HG02840 (cell line): Measurements from ENCODE around the gene ADISSP.

Source experiments
- ATAC-seq: cut with Tn5 transposase; IDR thresholded peaks from one replicate; pipeline ENCODE4 v1.9.1; 2021; ENCODE audit warnings: mild to moderate bottlenecking, moderate library complexity, moderate number of reproducible peaks; ENCODE audit not compliant: unreplicated experiment, low FRiP score

ADISSP gene

GRCh38 chr20:3757268-3757667 is 10.3 kb downstream of the ADISSP start:
- no peak for ATAC-seq

GRCh38 chr20:3755814-3756480 is 11.6 kb downstream of the ADISSP start:
- no peak for ATAC-seq

DNA sequence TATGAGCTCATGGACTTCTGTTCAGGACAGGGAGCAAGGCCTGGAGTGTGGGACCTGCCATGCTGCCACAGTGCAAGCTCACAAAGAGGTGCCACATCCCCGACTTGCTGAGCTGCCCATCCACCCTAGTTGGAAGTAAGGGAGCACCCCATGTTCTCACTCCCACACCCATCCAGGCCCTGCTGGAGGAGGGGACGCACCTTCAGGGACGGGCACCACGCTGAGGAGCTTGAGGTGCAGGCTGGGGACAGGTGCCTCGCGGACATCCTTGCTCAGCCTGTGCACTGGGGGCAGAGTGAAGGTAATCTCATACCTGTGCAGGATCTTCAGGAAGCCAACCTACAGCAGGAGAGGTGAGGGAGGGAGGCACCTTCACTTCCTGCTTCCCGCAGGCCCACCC is 12.3 kb downstream of the ADISSP start:
- ATAC-seq: no peak

GRCh38 chr20:3754276-3754630 is 13.3 kb downstream of the ADISSP start:
- no peak for ATAC-seq

- ATAC-seq: no peak
Observed at GRCh38 chr20:3753501-3754275, 13.9 kb downstream of the ADISSP start.

DNA sequence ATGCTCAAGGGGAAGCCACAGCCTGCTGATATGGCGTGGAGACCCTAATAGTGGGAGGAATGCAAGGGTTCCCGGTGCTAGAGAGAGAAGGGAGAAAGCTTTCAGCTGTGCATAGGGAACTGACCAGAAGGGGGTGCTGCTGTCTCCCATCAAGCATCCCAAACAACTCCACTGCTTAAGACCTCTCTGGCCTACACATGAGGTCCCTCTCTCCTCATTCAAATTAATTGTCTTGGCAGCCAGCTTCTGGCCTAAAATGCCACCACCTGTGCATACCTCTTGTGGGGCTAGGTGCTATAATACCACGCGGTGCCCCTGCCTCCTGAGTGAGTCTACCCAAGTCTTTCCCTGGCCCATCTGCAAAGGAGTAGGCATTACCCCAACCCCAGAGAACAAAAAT is 14.5 kb downstream of the ADISSP start:
- no peak for ATAC-seq

DNA sequence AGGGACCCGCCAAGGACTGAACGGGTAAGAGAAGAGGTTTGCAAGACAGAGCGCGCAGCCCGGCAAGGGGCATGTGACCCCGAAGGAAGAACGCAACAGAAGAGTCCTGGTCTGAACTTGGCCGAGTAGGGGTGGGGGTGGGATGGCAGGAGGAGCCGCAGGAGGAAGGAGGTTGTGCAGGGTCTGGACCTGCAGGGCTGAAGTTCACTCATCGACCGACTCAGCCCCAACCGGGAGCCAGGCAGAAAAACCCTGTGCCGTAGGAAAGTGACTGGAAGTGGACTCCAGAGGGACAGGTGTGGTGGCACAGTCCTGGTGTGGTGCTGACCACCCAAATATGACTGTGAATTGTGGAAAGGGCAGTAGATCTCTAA is 15.2 kb downstream of the ADISSP start:
- ATAC-seq: no peak

- ATAC-seq: no peak
Observed at GRCh38 chr20:3751675-3752385, 15.7 kb downstream of the ADISSP start.

DNA sequence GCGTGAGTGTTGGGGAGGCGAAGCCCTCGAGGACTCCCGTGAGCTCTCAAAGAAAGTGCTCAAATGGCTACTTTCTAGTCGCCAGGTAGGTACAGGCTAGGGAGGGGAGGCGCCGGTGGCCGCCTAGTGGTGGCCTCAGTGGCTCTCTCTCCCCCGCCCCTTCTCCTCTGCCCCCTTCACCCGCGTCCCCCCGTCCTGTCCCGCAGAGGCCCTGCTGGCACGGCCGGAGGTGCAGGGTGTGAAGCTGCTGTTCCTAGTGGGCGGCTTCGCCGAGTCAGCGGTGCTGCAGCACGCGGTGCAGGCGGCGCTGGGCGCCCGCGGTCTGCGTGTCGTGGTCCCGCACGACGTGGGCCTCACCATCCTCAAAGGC is 16.3 kb downstream of the ADISSP start:
- no peak for ATAC-seq

- ATAC-seq: no peak
Observed at GRCh38 chr20:3749689-3750531, 17.6 kb downstream of the ADISSP start.

DNA sequence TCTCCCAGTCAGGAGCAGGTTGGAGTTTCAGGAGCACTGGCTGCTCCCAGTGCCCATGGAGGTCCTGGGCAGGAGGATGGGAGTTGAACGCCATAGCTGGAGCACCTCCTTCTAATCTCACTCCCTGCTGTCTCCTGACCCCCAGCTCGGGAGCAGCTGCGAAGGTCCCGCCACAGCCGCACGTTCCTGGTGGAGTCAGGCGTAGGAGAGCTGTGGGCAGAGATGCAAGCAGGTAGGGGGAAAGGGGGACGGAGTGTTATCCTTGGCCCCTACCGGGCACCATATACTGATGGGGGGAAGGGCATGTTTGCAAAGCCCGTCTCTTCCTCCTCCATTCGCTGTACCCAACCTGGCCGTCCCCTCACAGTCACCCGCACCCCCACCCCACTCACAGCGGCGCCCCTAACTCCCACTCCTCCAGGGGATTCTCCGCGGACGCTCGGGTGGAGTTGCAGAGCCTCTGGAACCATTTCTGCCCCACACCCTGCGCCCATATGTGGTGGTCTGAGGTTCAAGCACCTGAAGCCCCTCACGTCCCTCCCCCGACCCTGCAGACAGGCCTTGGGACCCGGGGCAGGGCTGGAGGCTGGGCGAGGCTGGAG is 18.4 kb downstream of the ADISSP start:
- no peak for ATAC-seq

- ATAC-seq: no peak
Observed at GRCh38 chr20:3748073-3748472, 19.5 kb downstream of the ADISSP start.

DNA sequence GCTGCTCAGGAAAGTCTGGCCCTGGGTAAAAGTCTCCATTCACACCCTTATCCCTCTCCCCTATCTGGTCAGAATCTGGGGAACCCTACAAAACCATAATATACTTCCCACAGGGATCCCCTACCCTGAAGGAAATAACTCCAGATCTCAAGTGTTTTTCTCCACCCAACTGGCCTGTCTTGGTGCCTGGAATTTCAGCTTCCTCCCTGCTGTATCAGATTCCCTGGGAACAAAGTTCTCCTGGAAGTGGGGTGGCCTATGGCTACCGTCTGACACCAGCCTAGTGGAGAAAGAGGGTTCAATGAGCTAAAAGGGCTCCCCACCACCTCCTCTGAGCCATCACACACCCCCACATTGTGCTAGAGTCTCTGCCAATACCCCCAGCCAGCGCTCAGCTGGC is 20.1 kb downstream of the ADISSP start:
- ATAC-seq: no peak

GRCh38 chr20:3745686-3746173 is 21.8 kb downstream of the ADISSP start:
- ATAC-seq: no peak

GRCh38 chr20:3744806-3745685 is 22.5 kb downstream of the ADISSP start:
- no peak for ATAC-seq

DNA sequence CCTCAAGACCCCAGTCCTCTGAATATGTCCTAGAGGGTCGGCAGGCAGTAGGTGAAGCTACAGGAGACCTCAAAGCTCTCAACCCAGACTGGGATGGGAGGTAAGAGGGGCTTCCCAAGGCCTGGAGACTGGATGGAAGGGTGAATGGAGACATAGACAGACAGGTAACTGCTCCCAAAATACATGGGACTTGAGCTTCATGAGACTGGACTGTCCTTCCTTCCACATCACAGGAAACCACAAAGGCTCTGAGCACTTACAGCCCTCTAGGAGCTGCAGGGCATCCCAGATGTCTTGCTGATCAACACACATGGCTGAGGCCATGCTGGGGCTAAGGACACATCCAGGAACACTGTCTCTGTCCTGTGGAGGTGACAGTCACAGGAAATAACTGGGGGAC is 23.5 kb downstream of the ADISSP start:
- no peak for ATAC-seq

DNA sequence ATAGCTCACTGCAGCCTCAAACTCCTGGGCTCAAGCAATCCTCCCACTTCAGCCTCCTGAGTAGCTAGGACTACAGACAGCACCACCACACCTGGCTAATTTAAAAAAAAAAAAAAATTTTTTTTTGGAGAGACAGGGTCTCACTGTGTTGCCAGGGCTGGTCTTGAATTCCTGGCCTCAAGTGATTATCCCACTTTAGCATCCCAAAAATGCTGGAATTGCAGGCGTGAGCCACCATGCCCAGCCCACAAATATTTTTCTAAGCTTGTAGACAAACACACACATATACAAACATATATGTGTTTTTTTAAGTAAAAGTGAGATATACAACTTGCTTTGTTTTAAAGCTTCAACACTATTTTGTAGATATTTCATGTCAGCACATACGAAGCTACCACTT is 24.3 kb downstream of the ADISSP start:
- no peak for ATAC-seq

GRCh38 chr20:3741836-3742458 is 25.6 kb downstream of the ADISSP start:
- ATAC-seq: no peak
